Measurements from ENCODE around the gene YTHDF1. TPM values are rescaled to one million over a fixed set of nuclear protein-coding genes. Genes with fewer than 3 reads are reported as not detected.

The YTHDF1 gene
- polyA plus RNA-seq, 1 experiment: 22.4 TPM

GRCh38 chr20:63194007-63194796 is 21.7 kb downstream of the YTHDF1 start:
- ChIA-PET POLR2A (no interaction called here), CTCF (interaction anchor here (2.5 kb wide), 1 partner anchor 29 kb away, joined by 9 read pairs; no protein-coding TSS in a partner anchor)
- no peak overlapping the region for H3K27ac ChIP-seq (ENCODE audit: low read depth, low read length)
- H3K27me3 ChIP-seq (ENCODE audit: control insufficient read depth, insufficient read depth, low read length): no peaks in the 10 kb centered on the region
- H3K4me3 ChIP-seq (ENCODE audit: low read depth, low read length): no peak overlapping the region
- DNase-seq (ENCODE audit: low read depth, low spot score): no peak
- H3K9me3 ChIP-seq (ENCODE audit: control insufficient read depth, insufficient read depth, low read length): no peaks in the 10 kb centered on the region; the same call in 1 of the 2 replicates
- no peak for TF ChIP-seq CTCF (IDR thresholded peaks at IDR 0.05; ENCODE audit: low read depth, low read length)

GRCh38 chr20:63192721-63193120 is 23.2 kb downstream of the YTHDF1 start:
- Histone ChIP-seq H3K27ac (ENCODE audit: low read depth, low read length) (no peak overlapping the region), H3K27me3 (ENCODE audit: control insufficient read depth, insufficient read depth, low read length) (no peaks in the 10 kb centered on the region), H3K9me3 (ENCODE audit: control insufficient read depth, insufficient read depth, low read length) (no peaks in the 10 kb centered on the region; the same call in 1 of the 2 replicates), H3K4me3 (ENCODE audit: low read depth, low read length) (no peak overlapping the region)
- TF ChIP-seq CTCF (IDR thresholded peaks at IDR 0.05; ENCODE audit: low read depth, low read length): no peak
- ChIA-PET POLR2A (no interaction called here), CTCF (interaction anchor here (0.6 kb wide), 1 partner anchor 22 kb away, joined by 3 read pairs; no protein-coding TSS in a partner anchor)
- no peak for DNase-seq (ENCODE audit: low read depth, low spot score)

- DNase-seq (ENCODE audit: low read depth, low spot score): no peak
- TF ChIP-seq CTCF (IDR thresholded peaks at IDR 0.05; ENCODE audit: low read depth, low read length): no peak
- H3K4me3 ChIP-seq (ENCODE audit: low read depth, low read length): no peak overlapping the region
- H3K27ac ChIP-seq (ENCODE audit: low read depth, low read length): no peak overlapping the region
- POLR2A ChIA-PET: no interaction called here
- peaks cover 2% of the 10 kb centered on the region; the same call in 1 of the 2 replicates for H3K9me3 ChIP-seq (ENCODE audit: control insufficient read depth, insufficient read depth, low read length)
- no peaks in the 10 kb centered on the region for H3K27me3 ChIP-seq (ENCODE audit: control insufficient read depth, insufficient read depth, low read length)
- CTCF ChIA-PET: no interaction called here
Measured at GRCh38 chr20:63191400-63191799, 24.5 kb downstream of the YTHDF1 start.

- H3K9me3 ChIP-seq (ENCODE audit: control insufficient read depth, insufficient read depth, low read length): peaks cover 7% of the 10 kb centered on the region; the same call in 1 of the 2 replicates
- H3K27ac ChIP-seq (ENCODE audit: low read depth, low read length): no peak overlapping the region
- CTCF ChIA-PET: no interaction called here
- POLR2A ChIA-PET: no interaction called here
- no peak overlapping the region for H3K4me3 ChIP-seq (ENCODE audit: low read depth, low read length)
- TF ChIP-seq CTCF (IDR thresholded peaks at IDR 0.05; ENCODE audit: low read depth, low read length): no peak
- H3K27me3 ChIP-seq (ENCODE audit: control insufficient read depth, insufficient read depth, low read length): no peaks in the 10 kb centered on the region
- no peak for DNase-seq (ENCODE audit: low read depth, low spot score)
Measured at GRCh38 chr20:63190828-63191227, 25.1 kb downstream of the YTHDF1 start.

- CTCF ChIA-PET: no interaction called here
- H3K4me3 ChIP-seq (ENCODE audit: low read depth, low read length): no peak overlapping the region
- H3K9me3 ChIP-seq (ENCODE audit: control insufficient read depth, insufficient read depth, low read length): peaks cover 7% of the 10 kb centered on the region; the same call in 1 of the 2 replicates
- DNase-seq (ENCODE audit: low read depth, low spot score): no peak
- POLR2A ChIA-PET: no interaction called here
- no peaks in the 10 kb centered on the region for H3K27me3 ChIP-seq (ENCODE audit: control insufficient read depth, insufficient read depth, low read length)
- no peak overlapping the region for H3K27ac ChIP-seq (ENCODE audit: low read depth, low read length)
- no peak for TF ChIP-seq CTCF (IDR thresholded peaks at IDR 0.05; ENCODE audit: low read depth, low read length)
Measured at GRCh38 chr20:63189846-63190559, 25.9 kb downstream of the YTHDF1 start.
